ENCODE results near the gene PSMA3. TPM values are rescaled to one million over a fixed set of nuclear protein-coding genes. Genes with fewer than 3 reads are reported as not detected.

Gene PSMA3
- total and polyA plus RNA-seq, 4 donors: 54.6 to 192 (median 113) TPM

DNA sequence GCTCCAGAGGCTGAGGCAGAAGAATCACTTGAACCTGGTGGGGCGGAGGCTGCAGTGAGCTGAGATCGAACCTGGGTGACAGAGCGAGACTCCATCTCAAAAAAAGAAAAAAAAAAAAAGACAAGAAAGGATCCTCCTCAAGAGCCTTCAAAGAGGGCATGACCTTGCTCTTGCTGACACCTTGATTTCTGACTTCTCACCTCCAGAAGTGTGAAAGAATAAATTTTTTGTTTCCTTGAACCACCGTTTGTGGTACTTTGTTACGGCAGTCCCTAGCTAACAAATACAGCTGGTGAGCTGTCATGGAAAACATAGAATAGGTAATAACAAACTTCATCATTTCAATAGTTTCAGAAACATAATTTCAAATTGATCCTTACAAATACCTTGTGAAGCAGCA is 46.6 kb upstream of the PSMA3 start (continued):
- no peak for TF ChIP-seq REST (IDR thresholded peaks at IDR 0.05)
- no peak for TF ChIP-seq TAF1 (conservative IDR thresholded peaks at IDR 0.05)
- TF ChIP-seq GABPA (IDR thresholded peaks at IDR 0.05 in 1 of 2, conservative IDR thresholded peaks at IDR 0.05 in 1 of 2): no peak

DNA sequence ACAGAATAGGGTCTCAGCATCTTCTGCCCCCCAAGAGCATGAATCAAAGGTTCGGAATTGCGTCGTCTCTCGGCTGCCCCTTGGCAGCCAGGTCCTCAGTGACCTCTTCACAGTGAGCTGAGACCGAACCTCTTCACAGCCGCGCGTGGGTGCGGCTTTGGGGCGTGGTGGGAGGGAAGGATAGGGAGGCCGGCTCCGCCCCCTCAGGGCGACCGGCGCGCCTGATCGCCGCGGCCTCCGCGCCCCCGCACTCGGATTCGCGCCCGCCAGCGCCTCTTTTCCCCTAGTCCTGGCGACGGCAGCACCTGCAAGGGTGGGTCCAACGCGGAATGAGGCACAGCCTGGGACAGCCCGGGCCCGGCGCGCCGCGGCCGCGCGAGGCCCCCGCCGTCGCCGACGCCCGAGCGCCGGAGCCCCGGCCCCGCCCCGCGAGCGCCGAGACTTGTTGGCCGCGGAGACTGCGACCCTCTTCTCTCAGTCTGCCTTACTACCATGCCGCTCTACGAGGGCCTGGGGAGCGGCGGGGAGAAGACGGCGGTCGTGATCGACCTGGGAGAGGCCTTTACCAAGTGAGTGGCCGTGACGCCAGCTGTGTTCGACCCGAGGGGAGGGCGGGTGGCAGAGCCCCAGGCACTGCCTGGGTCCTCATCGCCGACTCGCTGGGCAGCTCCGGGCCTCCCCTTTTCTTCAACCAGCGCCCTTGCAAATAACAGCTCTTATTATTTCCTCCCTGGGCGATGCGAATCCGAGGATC is 44.7 kb upstream of the PSMA3 start, which contains the start of gene ACTR10:
ACTR10 (plus strand) TSS at position 424 of the 754 bp plus-strand sequence; CDS start at position 493, 69 bp downstream.
- H3K4me1 ChIP-seq (ENCODE audit: control insufficient read depth in 4 of 4, insufficient read depth in 4 of 4, low read length in 3 of 4): peaks cover 5 to 21% (median 12%) of the 10 kb centered on the region in 4 donors
- WGBS: under 1% methylated on average over 78 of the region's 78 CpGs
- H3K9ac ChIP-seq (ENCODE audit: low read depth in 1 of 2, low read length in 2 of 2): peak within 1 kb of the TSS; percentile 86 to 92
- H3K27ac ChIP-seq (ENCODE audit: low read depth in 1 of 2, low read length in 2 of 2): peak within 1 kb of the TSS; percentile 47 to 88
- no peaks in the 10 kb centered on the region for H3K27me3 ChIP-seq (ENCODE audit: control insufficient read depth in 4 of 4, insufficient read depth in 4 of 4, low read length in 3 of 4)
- peak; percentile 91 for DNase-seq (ENCODE audit: low spot score)
- no peaks in the 10 kb centered on the region for H3K9me3 ChIP-seq (ENCODE audit: control insufficient read depth in 4 of 4, low read length in 3 of 4)
- TF ChIP-seq EGR1 (IDR thresholded peaks at IDR 0.05; ENCODE audit: low read depth in 2 of 2) (peak in 1 of 2 donors; percentile 97), RAD21 (IDR thresholded peaks at IDR 0.05) (peak; percentile 16 to 29), SP1 (IDR thresholded peaks at IDR 0.05) (peak; percentile 56), FOXA1 (IDR thresholded peaks at IDR 0.05) (peak; percentile 10), CTCF (IDR thresholded peaks at IDR 0.05; ENCODE audit: low read depth, low read length, missing input control) (no peak)
- TF ChIP-seq, protein P1, sequence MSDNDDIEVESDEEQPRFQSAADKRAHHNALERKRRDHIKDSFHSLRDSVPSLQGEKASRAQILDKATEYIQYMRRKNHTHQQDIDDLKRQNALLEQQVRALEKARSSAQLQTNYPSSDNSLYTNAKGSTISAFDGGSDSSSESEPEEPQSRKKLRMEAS (IDR thresholded peaks at IDR 0.05): no peak
- peak within 1 kb of the TSS; percentile 78 to 88 (median 86) for H3K4me3 ChIP-seq (ENCODE audit: low read depth in 1 of 3, low read length in 3 of 3)
- no peaks in the 10 kb centered on the region for H3K36me3 ChIP-seq (ENCODE audit: control insufficient read depth in 4 of 4, insufficient read depth in 3 of 4, low read depth in 1 of 4, low read length in 3 of 4)

GRCh38 chr14:58200480-58200841 is 44.2 kb upstream of the PSMA3 start:
- TF ChIP-seq RAD21 (IDR thresholded peaks at IDR 0.05) (no peak), NR2F2 (IDR thresholded peaks at IDR 0.05) (no peak), JUND (IDR thresholded peaks at IDR 0.05) (no peak), GABPA (IDR thresholded peaks at IDR 0.05 in 1 of 2, conservative IDR thresholded peaks at IDR 0.05 in 1 of 2) (no peak), TAF1 (conservative IDR thresholded peaks at IDR 0.05) (no peak), FOXA1 (IDR thresholded peaks at IDR 0.05) (no peak), HNF4A (conservative IDR thresholded peaks at IDR 0.05) (no peak), SP1 (IDR thresholded peaks at IDR 0.05) (no peak), YY1 (IDR thresholded peaks at IDR 0.05) (no peak)
- TF ChIP-seq, protein P1 (IDR thresholded peaks at IDR 0.05): no peak
- WGBS: under 1% methylated on average over 11 of the region's 11 CpGs
- Histone ChIP-seq H3K9me3 (ENCODE audit: control insufficient read depth in 4 of 4, low read length in 3 of 4) (no peaks in the 10 kb centered on the region), H3K36me3 (ENCODE audit: control insufficient read depth in 4 of 4, insufficient read depth in 3 of 4, low read depth in 1 of 4, low read length in 3 of 4) (no peaks in the 10 kb centered on the region), H3K4me1 (ENCODE audit: control insufficient read depth in 4 of 4, insufficient read depth in 4 of 4, low read length in 3 of 4) (peaks cover 5 to 21% (median 12%) of the 10 kb centered on the region in 4 donors), H3K27me3 (ENCODE audit: control insufficient read depth in 4 of 4, insufficient read depth in 4 of 4, low read length in 3 of 4) (no peaks in the 10 kb centered on the region), H3K27ac (ENCODE audit: low read depth in 1 of 2, low read length in 2 of 2) (peak overlapping the region; percentile 20 to 88), H3K4me3 (ENCODE audit: low read depth in 1 of 3, low read length in 3 of 3) (peak overlapping the region; percentile 78 to 88 (median 86)), H3K9ac (ENCODE audit: low read depth in 1 of 2, low read length in 2 of 2) (peak overlapping the region; percentile 86 to 92)
- no peak for DNase-seq (ENCODE audit: low spot score)
